ENCODE measurements around the gene BRIP1. TPM values are rescaled to one million over a fixed set of nuclear protein-coding genes. Genes with fewer than 3 reads are reported as not detected.

Gene BRIP1
- total and polyA plus RNA-seq, 2 donors (not counting 1 experiment from before 2014, with no cell fraction given): 4.0 to 8.1 TPM

DNA sequence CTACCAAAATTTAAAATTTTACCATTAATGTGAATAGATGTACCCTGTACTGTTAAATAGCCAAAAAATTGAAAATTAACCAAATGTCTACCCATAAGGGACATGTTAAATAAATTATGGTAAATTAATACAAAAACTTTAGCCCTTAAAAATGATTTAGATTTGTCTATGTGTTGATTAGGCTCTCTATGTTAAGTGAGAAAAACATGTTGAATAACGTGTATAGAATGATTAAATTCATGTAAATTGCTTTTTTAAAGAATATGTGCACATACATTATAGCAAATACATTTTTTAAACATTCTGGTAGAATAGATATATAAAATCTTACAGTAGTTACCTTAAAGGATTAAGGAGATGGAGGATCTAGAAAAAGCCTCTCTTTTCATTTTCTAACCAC, 59.5 kb downstream of the BRIP1 start:
- no peaks in the 10 kb centered on the region for H3K9me3 ChIP-seq (ENCODE audit: control insufficient read depth, insufficient read depth, low read depth, low read length)
- no peaks in the 10 kb centered on the region for H3K27me3 ChIP-seq (ENCODE audit: control insufficient read depth, insufficient read depth, low read length)
- no peak overlapping the region for H3K9ac ChIP-seq (ENCODE audit: insufficient read depth, low read length)
- no peak for DNase-seq (ENCODE audit: low read depth in 2 of 2)
- H3K79me2 ChIP-seq (ENCODE audit: control insufficient read depth, insufficient read depth, low read length): no peaks in the 10 kb centered on the region
- H4K20me1 ChIP-seq (ENCODE audit: control insufficient read depth, extremely low read depth, insufficient read depth, low read length): no peaks in the 10 kb centered on the region
- no peak overlapping the region for H3K27ac ChIP-seq (ENCODE audit: insufficient read depth, low read length)
- TF ChIP-seq, protein P1, sequence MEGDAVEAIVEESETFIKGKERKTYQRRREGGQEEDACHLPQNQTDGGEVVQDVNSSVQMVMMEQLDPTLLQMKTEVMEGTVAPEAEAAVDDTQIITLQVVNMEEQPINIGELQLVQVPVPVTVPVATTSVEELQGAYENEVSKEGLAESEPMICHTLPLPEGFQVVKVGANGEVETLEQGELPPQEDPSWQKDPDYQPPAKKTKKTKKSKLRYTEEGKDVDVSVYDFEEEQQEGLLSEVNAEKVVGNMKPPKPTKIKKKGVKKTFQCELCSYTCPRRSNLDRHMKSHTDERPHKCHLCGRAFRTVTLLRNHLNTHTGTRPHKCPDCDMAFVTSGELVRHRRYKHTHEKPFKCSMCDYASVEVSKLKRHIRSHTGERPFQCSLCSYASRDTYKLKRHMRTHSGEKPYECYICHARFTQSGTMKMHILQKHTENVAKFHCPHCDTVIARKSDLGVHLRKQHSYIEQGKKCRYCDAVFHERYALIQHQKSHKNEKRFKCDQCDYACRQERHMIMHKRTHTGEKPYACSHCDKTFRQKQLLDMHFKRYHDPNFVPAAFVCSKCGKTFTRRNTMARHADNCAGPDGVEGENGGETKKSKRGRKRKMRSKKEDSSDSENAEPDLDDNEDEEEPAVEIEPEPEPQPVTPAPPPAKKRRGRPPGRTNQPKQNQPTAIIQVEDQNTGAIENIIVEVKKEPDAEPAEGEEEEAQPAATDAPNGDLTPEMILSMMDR (conservative IDR thresholded peaks at IDR 0.05 in 1 of 2, IDR thresholded peaks at IDR 0.05 in 1 of 2; ENCODE audit: low read depth in 1 of 2, low read length in 2 of 2): no peak
- no peak for TF ChIP-seq EZH2 (IDR thresholded peaks at IDR 0.05; ENCODE audit: low read length, missing control alignments)
- H3K4me3 ChIP-seq (replicated peaks in 1 of 4; ENCODE audit: control extremely low read depth in 1 of 4, insufficient read depth in 1 of 4, low read depth in 3 of 4, low read length in 4 of 4): no peak overlapping the region
- no peaks in the 10 kb centered on the region for H3K36me3 ChIP-seq (ENCODE audit: control insufficient read depth, insufficient read depth, low read length)
- H3K4me2 ChIP-seq (ENCODE audit: extremely low read depth, insufficient read depth, low read length): no peak overlapping the region
- H3K4me1 ChIP-seq (ENCODE audit: control insufficient read depth, extremely low read depth, insufficient read depth, low read length): peaks cover 5% of the 10 kb centered on the region
- H2AFZ ChIP-seq (ENCODE audit: low read length): no peak overlapping the region

DNA sequence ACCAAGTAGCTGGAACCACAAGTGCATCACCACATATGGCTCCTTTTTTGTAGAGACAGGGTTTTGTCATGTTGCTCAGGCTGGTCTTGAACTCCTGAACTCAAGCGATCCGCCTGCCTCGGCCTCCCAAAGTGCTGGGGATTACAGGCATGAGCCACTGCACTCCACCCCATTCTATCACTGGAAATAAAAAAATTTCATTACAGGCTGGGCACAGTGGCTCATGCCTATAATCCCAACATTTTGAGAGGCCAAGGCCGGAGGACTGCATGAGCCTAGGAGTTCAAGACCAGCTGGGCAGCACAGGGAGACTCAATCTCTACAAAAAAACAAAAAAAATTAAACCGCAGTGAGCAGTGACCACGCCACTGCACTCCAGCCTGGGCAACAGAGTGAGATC, 60.1 kb downstream of the BRIP1 start:
- H3K4me3 ChIP-seq (replicated peaks in 1 of 4; ENCODE audit: control extremely low read depth in 1 of 4, insufficient read depth in 1 of 4, low read depth in 3 of 4, low read length in 4 of 4): no peak overlapping the region
- H3K4me1 ChIP-seq (ENCODE audit: control insufficient read depth, extremely low read depth, insufficient read depth, low read length): peaks cover 5% of the 10 kb centered on the region
- H3K27ac ChIP-seq (ENCODE audit: insufficient read depth, low read length): no peak overlapping the region
- TF ChIP-seq, protein P1 (conservative IDR thresholded peaks at IDR 0.05 in 1 of 2, IDR thresholded peaks at IDR 0.05 in 1 of 2; ENCODE audit: low read depth in 1 of 2, low read length in 2 of 2): no peak
- no peak for TF ChIP-seq EZH2 (IDR thresholded peaks at IDR 0.05; ENCODE audit: low read length, missing control alignments)
- H4K20me1 ChIP-seq (ENCODE audit: control insufficient read depth, extremely low read depth, insufficient read depth, low read length): no peaks in the 10 kb centered on the region
- no peaks in the 10 kb centered on the region for H3K27me3 ChIP-seq (ENCODE audit: control insufficient read depth, insufficient read depth, low read length)
- no peaks in the 10 kb centered on the region for H3K36me3 ChIP-seq (ENCODE audit: control insufficient read depth, insufficient read depth, low read length)
- DNase-seq (ENCODE audit: low read depth in 2 of 2): no peak
- H2AFZ ChIP-seq (ENCODE audit: low read length): no peak overlapping the region
- H3K9ac ChIP-seq (ENCODE audit: insufficient read depth, low read length): no peak overlapping the region
- no peaks in the 10 kb centered on the region for H3K79me2 ChIP-seq (ENCODE audit: control insufficient read depth, insufficient read depth, low read length)
- H3K9me3 ChIP-seq (ENCODE audit: control insufficient read depth, insufficient read depth, low read depth, low read length): no peaks in the 10 kb centered on the region
- H3K4me2 ChIP-seq (ENCODE audit: extremely low read depth, insufficient read depth, low read length): no peak overlapping the region

DNA sequence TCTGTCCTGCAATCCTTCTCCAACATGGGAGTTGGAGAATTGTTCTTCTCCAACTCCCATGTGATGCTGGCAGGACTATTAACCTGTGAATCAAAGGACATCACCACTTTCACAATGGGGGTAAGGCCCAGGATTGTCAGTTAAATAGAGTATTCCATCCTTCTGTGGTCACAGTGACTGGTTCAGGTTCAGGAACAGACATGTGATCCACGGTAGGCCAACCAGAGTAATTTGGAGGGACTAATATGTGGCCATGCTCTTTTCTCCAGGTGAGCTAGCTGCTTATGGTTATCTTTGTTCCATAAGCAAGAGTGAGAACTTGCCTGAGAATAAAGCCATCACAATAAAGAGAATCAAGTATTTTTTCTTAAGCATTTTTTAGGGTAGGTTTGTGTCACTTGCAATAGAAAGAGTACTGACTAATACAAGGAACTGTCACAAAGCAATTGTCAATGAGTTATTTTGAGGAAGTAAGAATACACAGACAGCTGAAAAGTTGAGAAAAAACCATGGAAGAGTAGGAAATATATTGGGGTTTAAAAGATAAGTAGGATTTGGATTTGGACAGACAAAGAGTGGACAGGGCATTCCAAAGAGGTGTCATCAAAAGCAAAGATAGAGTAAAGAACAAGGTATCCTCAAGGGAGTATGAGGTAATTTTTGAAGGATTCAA, 63.4 kb downstream of the BRIP1 start:
- no peaks in the 10 kb centered on the region for H4K20me1 ChIP-seq (ENCODE audit: control insufficient read depth, extremely low read depth, insufficient read depth, low read length)
- H3K4me1 ChIP-seq (ENCODE audit: control insufficient read depth, extremely low read depth, insufficient read depth, low read length): no peaks in the 10 kb centered on the region
- H3K79me2 ChIP-seq (ENCODE audit: control insufficient read depth, insufficient read depth, low read length): no peaks in the 10 kb centered on the region
- DNase-seq (ENCODE audit: low read depth in 2 of 2): no peak
- TF ChIP-seq EZH2 (IDR thresholded peaks at IDR 0.05; ENCODE audit: low read length, missing control alignments): no peak
- TF ChIP-seq, protein P1 (conservative IDR thresholded peaks at IDR 0.05 in 1 of 2, IDR thresholded peaks at IDR 0.05 in 1 of 2; ENCODE audit: low read depth in 1 of 2, low read length in 2 of 2): no peak
- no peaks in the 10 kb centered on the region for H3K9me3 ChIP-seq (ENCODE audit: control insufficient read depth, insufficient read depth, low read depth, low read length)
- H3K4me2 ChIP-seq (ENCODE audit: extremely low read depth, insufficient read depth, low read length): no peak overlapping the region
- H3K27ac ChIP-seq (ENCODE audit: insufficient read depth, low read length): no peak overlapping the region
- no peak overlapping the region for H3K4me3 ChIP-seq (replicated peaks in 1 of 4; ENCODE audit: control extremely low read depth in 1 of 4, insufficient read depth in 1 of 4, low read depth in 3 of 4, low read length in 4 of 4)
- H3K9ac ChIP-seq (ENCODE audit: insufficient read depth, low read length): no peak overlapping the region
- H3K36me3 ChIP-seq (ENCODE audit: control insufficient read depth, insufficient read depth, low read length): no peaks in the 10 kb centered on the region
- no peaks in the 10 kb centered on the region for H3K27me3 ChIP-seq (ENCODE audit: control insufficient read depth, insufficient read depth, low read length)
- no peak overlapping the region for H2AFZ ChIP-seq (ENCODE audit: low read length)
